Skeletal muscle tissue (tissue), 4 donors: Measurements from ENCODE around the gene PPIE. TPM values are rescaled to one million over a fixed set of nuclear protein-coding genes. Genes with fewer than 3 reads are reported as not detected.

Experiments used
- H3K27ac ChIP-seq: one replicate; pipeline ENCODE4 v1.7.0; 2013; ENCODE audit warnings: mild to moderate bottlenecking, low read depth, low read length, inconsistent platforms
- H3K27me3 ChIP-seq, 3 donors: one replicate each; pipeline ENCODE4 v1.7.0; 2013; ENCODE audit warnings: low read length in 3 of 3; ENCODE audit not compliant: control insufficient read depth in 3 of 3, insufficient read depth in 3 of 3
- H3K36me3 ChIP-seq, 3 donors: one replicate each; pipeline ENCODE4 v1.7.0; 2013; ENCODE audit warnings: low read length in 3 of 3; ENCODE audit not compliant: control insufficient read depth in 3 of 3, insufficient read depth in 3 of 3
- H3K4me1 ChIP-seq, 3 donors: one replicate each; pipeline ENCODE4 v1.7.0; 2013; ENCODE audit warnings: low read length in 3 of 3, mild to moderate bottlenecking in 3 of 3; ENCODE audit not compliant: control insufficient read depth in 3 of 3, insufficient read depth in 3 of 3
- H3K4me3 ChIP-seq, 3 donors: one replicate each; pipeline ENCODE4 v1.7.0; 2013; ENCODE audit warnings: low read length in 3 of 3
- H3K9ac ChIP-seq, 3 donors: one replicate each; pipeline ENCODE4 v1.7.0; 2013; ENCODE audit warnings: low read length in 3 of 3, mild to moderate bottlenecking in 3 of 3, moderate library complexity in 2 of 3, low read depth in 1 of 3
- H3K9me3 ChIP-seq, 3 donors: one replicate each; pipeline ENCODE4 v1.7.0; 2013; ENCODE audit warnings: low read length in 3 of 3; ENCODE audit not compliant: control insufficient read depth in 3 of 3
- total RNA-seq: library from RNA; depleted of rRNA; stranded (reverse); fragments of >200 nt; gene quantifications from one replicate; pipeline ENCODE4 v1.2.3, GENCODE V29; 2014
- donor health status: Osteomylitis.

Gene PPIE
- total RNA-seq, 1 donor from 2014 or later = 24.5 TPM

GRCh38 chr1:39696448-39696847 is 42.2 kb upstream of the PPIE start:
- Histone ChIP-seq H3K27me3 (peaks cover 7 to 13% (median 9%) of the 10 kb centered on the region in 3 donors), H3K4me3 (no peak overlapping the region), H3K9ac (no peak overlapping the region), H3K4me1 (peaks cover 26 to 31% (median 29%) of the 10 kb centered on the region in 3 donors), H3K36me3 (no peaks in the 10 kb centered on the region), H3K27ac (no peak overlapping the region), H3K9me3 (no peaks in the 10 kb centered on the region)

- Histone ChIP-seq H3K27me3 (peaks cover 0 to under 1% (median 0%) of the 10 kb centered on the region in 3 donors), H3K4me3 (no peak overlapping the region), H3K9me3 (no peaks in the 10 kb centered on the region), H3K9ac (no peak overlapping the region), H3K27ac (no peak overlapping the region), H3K4me1 (peaks cover 14 to 18% (median 17%) of the 10 kb centered on the region in 3 donors), H3K36me3 (no peaks in the 10 kb centered on the region)
These were observed 40.1 kb upstream of the PPIE start for GRCh38 chr1:39698568-39698967.

GRCh38 chr1:39699419-39699818 is 39.3 kb upstream of the PPIE start:
- H3K9ac ChIP-seq = no peak overlapping the region
- H3K4me3 ChIP-seq = no peak overlapping the region
- H3K27ac ChIP-seq = no peak overlapping the region
- peaks cover 10 to 12% (median 11%) of the 10 kb centered on the region in 3 donors for H3K4me1 ChIP-seq
- H3K9me3 ChIP-seq = no peaks in the 10 kb centered on the region
- H3K27me3 ChIP-seq = no peaks in the 10 kb centered on the region
- H3K36me3 ChIP-seq = no peaks in the 10 kb centered on the region

GRCh38 chr1:39700348-39700747 is 38.3 kb upstream of the PPIE start:
- H3K9ac ChIP-seq = no peak overlapping the region
- H3K4me3 ChIP-seq = no peak overlapping the region
- H3K4me1 ChIP-seq = peaks cover 3% of the 10 kb centered on the region in 3 donors
- no peak overlapping the region for H3K27ac ChIP-seq
- H3K27me3 ChIP-seq = no peaks in the 10 kb centered on the region
- no peaks in the 10 kb centered on the region for H3K36me3 ChIP-seq
- no peaks in the 10 kb centered on the region for H3K9me3 ChIP-seq

- H3K9ac ChIP-seq = no peak overlapping the region
- no peaks in the 10 kb centered on the region for H3K27me3 ChIP-seq
- no peaks in the 10 kb centered on the region for H3K9me3 ChIP-seq
- H3K4me3 ChIP-seq = no peak overlapping the region
- H3K27ac ChIP-seq = no peak overlapping the region
- H3K36me3 ChIP-seq = no peaks in the 10 kb centered on the region
- no peaks in the 10 kb centered on the region for H3K4me1 ChIP-seq
These were observed 37.6 kb upstream of the PPIE start for GRCh38 chr1:39701049-39701439.

- Histone ChIP-seq H3K27ac (no peak overlapping the region), H3K4me1 (no peaks in the 10 kb centered on the region), H3K4me3 (no peak overlapping the region), H3K27me3 (no peaks in the 10 kb centered on the region), H3K9ac (no peak overlapping the region), H3K9me3 (no peaks in the 10 kb centered on the region), H3K36me3 (no peaks in the 10 kb centered on the region)
These were observed 33.9 kb upstream of the PPIE start for GRCh38 chr1:39704757-39705156.

GRCh38 chr1:39707506-39707905 is 31.2 kb upstream of the PPIE start:
- H3K27ac ChIP-seq = no peak overlapping the region

GRCh38 chr1:39711104-39711965 is 27.3 kb upstream of the PPIE start:
- no peak overlapping the region for H3K4me3 ChIP-seq
- no peak overlapping the region for H3K9ac ChIP-seq
- H3K36me3 ChIP-seq = no peaks in the 10 kb centered on the region
- H3K27ac ChIP-seq = no peak overlapping the region
- H3K27me3 ChIP-seq = peaks cover 0 to 9% (median 0%) of the 10 kb centered on the region in 3 donors
- H3K9me3 ChIP-seq = no peaks in the 10 kb centered on the region
- H3K4me1 ChIP-seq = no peaks in the 10 kb centered on the region

More at GRCh38 chr1:39707506-39707905, 31.2 kb upstream of the PPIE start:
- H3K36me3 ChIP-seq = no peaks in the 10 kb centered on the region
- H3K4me3 ChIP-seq = no peak overlapping the region
- no peaks in the 10 kb centered on the region for H3K4me1 ChIP-seq
- no peaks in the 10 kb centered on the region for H3K9me3 ChIP-seq
- no peaks in the 10 kb centered on the region for H3K27me3 ChIP-seq
- H3K9ac ChIP-seq = no peak overlapping the region

- H3K27me3 ChIP-seq = peaks cover 0 to 9% (median 0%) of the 10 kb centered on the region in 3 donors
- no peaks in the 10 kb centered on the region for H3K36me3 ChIP-seq
- no peaks in the 10 kb centered on the region for H3K4me1 ChIP-seq
- no peak overlapping the region for H3K4me3 ChIP-seq
- H3K9me3 ChIP-seq = no peaks in the 10 kb centered on the region
- no peak overlapping the region for H3K27ac ChIP-seq
- no peak overlapping the region for H3K9ac ChIP-seq
These were observed 26.7 kb upstream of the PPIE start for GRCh38 chr1:39711966-39712340.

- Histone ChIP-seq H3K4me3 (no peak overlapping the region), H3K27me3 (peaks cover 0 to 12% (median 0%) of the 10 kb centered on the region in 3 donors), H3K36me3 (no peaks in the 10 kb centered on the region), H3K9me3 (no peaks in the 10 kb centered on the region), H3K4me1 (no peaks in the 10 kb centered on the region), H3K9ac (no peak overlapping the region), H3K27ac (no peak overlapping the region)
These were observed 25.1 kb upstream of the PPIE start for GRCh38 chr1:39713557-39713956.
